Right renal pelvis (tissue), 4 donors: ENCODE results near the gene HAPSTR1. TPM values are rescaled to one million over a fixed set of nuclear protein-coding genes. Genes with fewer than 3 reads are reported as not detected.
"Not testable (repeated sequence)": the region's sequence is repeated elsewhere in the genome, so short reads cannot be mapped to it uniquely, and the experiment has no call there.

Experiments
- DNase-seq, 4 donors: peaks; one replicate each; pipeline ENCODE4 v3.0.0-alpha.2; 2013; ENCODE audit warnings: low read depth in 4 of 4, low spot score in 3 of 4, missing footprints in 1 of 4
- polyA plus RNA-seq, 4 donors: library from polyadenylated mRNA; unstranded; fragments of 120-200 nt; gene quantifications; one replicate each; pipeline ENCODE4 v1.2.1, GENCODE V29; 2013; ENCODE audit not compliant: insufficient read length in 4 of 4

HAPSTR1 gene
- polyA plus RNA-seq, 4 donors: 38.7 to 51.1 (median 48.4) TPM

DNA sequence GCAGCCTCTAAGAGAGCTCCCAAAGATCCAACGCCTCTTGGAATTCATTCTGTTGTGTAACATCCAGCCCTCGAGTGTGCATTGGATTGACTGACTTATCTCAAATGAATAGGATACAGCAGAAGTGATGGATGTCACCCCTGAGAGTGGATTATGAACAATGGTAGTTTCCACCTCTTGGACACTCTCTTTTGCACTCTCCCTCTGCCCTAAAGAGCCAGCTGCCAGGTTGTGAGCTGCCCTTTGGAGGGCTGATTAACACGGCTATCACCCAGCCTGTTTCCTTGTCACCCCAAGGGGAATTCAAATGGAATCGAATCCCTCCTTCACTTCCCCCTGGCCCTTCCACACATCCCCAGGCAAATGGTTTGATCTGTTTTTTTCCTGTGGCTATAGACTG, 21.2 kb upstream of the HAPSTR1 start:
- no peak for DNase-seq

DNA sequence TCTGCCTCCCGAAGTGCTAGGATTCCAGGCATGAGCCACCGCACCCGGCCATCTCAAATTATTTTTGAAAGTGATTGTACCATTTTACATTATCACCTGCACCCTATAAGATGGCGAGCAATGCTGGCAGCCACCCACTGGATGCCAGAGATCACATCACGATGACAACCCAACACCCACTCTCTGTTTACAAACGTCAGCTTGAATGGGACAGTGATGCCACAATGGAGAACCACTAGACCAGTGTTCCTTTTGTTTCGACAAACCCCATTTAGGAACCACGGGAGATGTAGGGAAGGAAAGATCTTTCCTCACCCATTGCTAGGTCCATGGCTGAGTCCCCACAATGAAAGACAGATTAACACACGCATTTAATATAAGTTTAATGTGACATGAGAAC, 20.1 kb upstream of the HAPSTR1 start:
- DNase-seq: no peak

- DNase-seq: no peak
Measured at GRCh38 chr16:9072806-9073341, 18.6 kb upstream of the HAPSTR1 start.

- DNase-seq: no peak
Measured at GRCh38 chr16:9075299-9076071, 16.0 kb upstream of the HAPSTR1 start.

DNA sequence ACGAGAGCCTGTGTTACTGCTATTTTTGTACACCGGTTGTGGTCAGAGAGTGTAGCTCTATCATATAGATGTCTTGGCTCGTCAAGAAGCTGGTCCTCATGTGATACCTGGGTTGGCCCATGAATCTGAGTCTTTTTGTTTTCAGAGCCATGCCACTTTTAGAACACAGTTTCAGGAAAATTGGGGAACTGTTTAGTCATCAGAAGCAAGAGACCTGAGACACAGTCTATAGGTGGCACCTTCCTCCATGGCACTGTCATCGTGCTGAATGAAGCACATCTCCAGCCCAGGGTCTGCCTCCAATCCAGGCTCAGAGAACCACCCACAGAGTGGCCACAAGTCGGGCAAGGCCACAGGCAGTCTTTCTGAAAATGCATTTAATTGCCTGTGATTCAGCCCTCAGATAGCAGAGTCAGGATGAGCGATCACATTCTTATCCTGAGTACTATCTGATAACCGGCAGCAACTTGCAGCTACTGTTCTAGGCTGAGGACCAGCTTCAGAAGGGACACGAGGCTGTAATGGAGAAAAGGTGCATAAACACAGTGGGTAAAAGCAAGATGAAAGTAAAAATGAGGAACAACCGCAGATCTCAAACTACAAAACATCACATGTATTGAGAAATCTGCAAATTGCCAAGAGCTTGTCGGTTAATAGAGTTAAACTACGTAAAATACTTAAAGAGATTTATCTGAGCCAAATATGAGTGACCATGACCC, 14.2 kb upstream of the HAPSTR1 start:
- DNase-seq: no peak

GRCh38 chr16:9078467-9079429, 12.7 kb upstream of the HAPSTR1 start:
- not testable (repeated sequence) for DNase-seq

GRCh38 chr16:9079430-9079812, 12.0 kb upstream of the HAPSTR1 start:
- no peak for DNase-seq

GRCh38 chr16:9081158-9081557, 10.3 kb upstream of the HAPSTR1 start:
- no peak for DNase-seq

GRCh38 chr16:9081843-9082242, 9.6 kb upstream of the HAPSTR1 start:
- no peak for DNase-seq

DNA sequence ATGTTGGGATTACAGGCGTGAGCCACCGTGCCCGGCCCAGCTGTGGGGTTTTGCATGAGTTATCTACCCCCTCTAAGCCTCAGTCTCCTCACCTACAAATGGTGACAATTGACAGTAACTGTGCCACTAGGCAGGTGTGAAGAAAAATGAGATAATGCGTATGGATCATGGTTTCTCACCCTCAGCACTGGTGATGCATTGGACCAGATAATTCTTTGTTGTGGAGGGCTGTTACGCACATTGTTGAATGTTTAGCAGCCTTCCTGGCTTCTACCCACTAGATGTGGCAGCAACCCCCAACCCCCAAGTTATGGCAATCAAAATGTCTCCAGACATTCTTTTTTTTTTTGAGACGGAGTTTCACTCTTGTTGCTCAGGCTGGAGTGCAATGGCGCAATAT, 9.0 kb upstream of the HAPSTR1 start:
- no peak for DNase-seq

GRCh38 chr16:9087733-9088132, 3.7 kb upstream of the HAPSTR1 start:
- DNase-seq: not testable (repeated sequence)

DNA sequence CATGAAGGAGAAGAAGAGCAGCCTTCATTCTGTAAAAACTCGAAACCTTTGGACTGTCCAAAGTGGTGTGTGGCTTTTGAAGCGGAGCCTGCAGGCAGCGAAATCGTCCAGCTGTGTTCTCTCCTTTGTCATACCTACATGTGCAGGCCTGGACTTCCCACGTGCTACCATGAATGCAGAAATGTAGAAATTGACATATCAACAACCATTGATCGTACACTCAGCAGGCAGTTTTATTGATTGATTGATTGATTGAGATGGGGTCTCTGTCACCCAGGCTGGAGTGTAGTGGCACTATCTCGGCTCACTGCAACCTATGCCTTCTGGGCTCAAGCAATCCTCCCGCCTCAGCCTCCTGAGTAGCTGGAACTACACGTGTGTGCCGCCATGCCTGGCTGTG, 2.6 kb upstream of the HAPSTR1 start:
- DNase-seq: no peak

DNA sequence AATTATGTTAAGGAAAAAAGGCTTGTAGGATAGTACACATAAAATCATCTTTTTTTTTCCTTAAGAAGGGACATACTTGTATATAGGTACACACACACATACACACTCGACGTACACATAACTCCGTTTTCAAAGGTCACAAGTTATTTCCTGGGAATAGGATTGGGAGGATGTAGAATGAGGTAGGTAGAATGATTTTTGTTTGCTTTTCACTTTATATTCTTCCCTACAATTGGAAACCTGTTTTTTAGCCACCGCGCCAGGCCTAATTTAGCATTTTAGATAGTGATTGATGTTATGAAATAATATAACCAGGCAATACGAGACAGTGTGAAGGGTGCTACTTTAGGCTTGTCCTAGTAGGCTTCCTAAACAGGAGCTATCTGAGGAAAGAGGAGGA, 1.8 kb upstream of the HAPSTR1 start:
- no peak for DNase-seq

DNA sequence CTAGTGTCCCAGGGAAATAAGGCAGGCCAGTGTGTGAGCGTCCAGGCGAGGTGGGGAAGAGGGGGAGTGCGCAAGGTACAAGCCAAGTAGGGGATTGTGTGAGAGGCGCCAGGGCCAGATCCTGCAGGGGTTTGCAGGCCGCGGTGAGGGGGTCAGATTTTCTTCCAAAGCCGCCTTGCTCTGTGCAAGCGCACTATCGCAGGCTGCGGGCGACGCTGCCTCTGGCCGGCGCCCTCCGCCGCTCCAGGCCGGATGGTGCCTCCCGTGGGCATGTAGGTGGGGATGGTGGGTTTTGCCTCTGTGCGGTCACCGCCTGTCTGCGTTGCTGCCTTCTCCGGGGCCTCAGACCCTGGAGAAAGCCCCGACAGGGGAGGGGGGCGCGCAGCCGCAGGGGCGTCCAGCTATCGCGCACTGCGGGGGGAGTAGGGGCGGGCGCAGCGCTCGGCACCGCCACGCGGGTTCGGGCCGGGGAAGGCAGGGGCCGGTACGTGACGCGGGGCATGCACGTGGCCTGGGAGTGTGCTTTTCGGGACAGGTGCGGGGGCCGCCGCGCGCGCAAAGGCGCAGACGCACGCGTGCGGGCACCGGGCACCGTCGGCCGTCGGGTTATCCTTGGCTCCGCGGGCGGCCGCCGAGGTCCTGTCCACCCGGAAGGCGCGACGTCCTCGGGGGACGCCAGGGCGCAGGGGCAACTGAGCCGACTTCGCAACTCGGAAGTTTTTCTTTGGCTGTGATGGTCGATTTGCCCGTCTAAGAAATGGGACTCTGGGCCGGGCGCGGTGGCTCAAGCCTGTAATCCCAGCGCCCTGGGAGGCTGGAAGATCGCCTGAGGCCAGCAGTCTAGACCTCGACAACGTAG, 1.1 kb upstream of the HAPSTR1 start:
- peak in 1 of 4 donors; percentile 23 for DNase-seq

- DNase-seq: peak in 1 of 4 donors; percentile 34
Measured at GRCh38 chr16:9091867-9092281, 430 bp downstream of the HAPSTR1 start.

DNA sequence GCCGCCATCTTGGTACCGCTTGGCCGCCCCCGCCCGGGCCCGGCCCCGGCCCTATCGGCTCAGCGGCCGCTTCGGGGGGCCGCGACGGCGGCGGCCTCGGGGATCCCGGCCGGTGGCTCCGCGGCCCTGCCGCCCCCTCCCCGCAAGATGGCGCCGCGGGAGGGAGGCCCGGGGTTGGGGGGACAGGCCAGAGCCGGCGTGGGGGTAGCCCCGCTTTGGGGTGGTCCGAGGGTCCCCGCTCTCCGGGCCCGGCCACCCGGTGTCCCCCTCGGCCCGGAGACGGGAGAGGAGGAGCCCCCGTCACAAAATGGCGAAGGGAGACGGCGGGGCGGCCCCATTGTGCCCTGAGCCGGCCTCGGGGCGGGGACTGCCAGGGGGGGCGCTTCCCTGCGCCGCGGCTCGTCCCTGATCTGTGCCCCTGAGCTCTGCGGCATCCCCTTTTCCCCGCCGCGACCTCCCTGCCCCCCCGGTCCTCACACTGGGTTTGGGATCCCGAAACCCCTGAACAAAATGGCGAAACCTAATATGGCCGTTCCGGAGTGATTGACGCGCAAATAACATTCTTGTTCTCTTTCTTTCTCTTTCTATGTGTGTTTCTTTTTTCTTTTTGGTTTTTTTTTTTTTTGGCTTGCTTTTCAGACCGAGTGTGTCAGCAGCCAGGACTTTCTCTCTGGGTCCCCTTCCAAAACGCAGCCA, 986 bp downstream of the HAPSTR1 start:
- DNase-seq: peak in 3 of 4 donors; percentile 15 to 37 (median 20)

GRCh38 chr16:9092978-9093344, 1.5 kb downstream of the HAPSTR1 start:
- peak in 3 of 4 donors; percentile 15 to 19 (median 16) for DNase-seq

DNA sequence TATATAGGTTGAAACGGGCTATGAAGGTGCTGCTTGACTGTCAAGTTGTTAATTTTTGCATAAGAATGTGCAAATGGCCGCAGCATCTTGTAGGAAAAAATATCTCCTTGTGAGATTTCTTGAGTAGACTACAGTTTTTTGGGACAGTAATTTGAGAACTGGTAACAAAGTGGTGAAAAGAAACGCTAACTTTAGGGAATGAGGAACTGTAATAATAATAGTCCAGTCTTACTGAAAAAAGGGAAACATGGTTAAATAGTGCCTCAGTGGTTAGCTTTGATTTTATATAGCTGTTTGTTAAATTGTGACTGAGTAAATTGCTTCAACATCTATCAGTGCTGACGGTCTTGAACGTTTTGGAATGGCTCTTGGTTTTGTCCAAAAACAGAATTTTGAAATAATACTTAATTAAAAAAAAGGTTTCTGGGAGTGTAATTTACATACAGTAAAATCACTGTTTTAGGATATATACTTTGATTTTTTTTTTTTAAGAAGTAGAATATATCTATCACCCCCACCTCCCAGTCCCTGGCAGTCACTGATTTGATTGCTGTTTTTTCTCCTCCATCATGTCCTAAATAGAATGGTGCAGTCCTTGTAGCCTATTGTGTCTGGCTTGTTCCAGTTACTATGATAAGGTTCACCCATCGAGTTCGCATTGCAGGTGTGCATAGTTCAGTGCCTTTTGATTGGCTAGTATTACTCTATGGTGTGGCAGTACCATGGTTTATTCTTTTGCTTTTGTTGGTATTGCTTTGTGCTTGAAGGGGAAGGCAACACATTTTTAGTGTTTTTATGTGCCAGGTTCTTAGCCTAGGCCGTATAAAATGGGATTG, 2.8 kb downstream of the HAPSTR1 start:
- no peak for DNase-seq
